GM19099 (cell line): Measurements from ENCODE around the gene KCNN1.

ENCODE experiments used
- POLR2A ChIP-seq: IDR thresholded peaks from 3 replicates; pipeline ENCODE4 v1.6.1; 2011; ENCODE audit warnings: low read depth; ENCODE audit not compliant: insufficient read length; ENCODE audit errors: extremely low read depth

Gene KCNN1

DNA sequence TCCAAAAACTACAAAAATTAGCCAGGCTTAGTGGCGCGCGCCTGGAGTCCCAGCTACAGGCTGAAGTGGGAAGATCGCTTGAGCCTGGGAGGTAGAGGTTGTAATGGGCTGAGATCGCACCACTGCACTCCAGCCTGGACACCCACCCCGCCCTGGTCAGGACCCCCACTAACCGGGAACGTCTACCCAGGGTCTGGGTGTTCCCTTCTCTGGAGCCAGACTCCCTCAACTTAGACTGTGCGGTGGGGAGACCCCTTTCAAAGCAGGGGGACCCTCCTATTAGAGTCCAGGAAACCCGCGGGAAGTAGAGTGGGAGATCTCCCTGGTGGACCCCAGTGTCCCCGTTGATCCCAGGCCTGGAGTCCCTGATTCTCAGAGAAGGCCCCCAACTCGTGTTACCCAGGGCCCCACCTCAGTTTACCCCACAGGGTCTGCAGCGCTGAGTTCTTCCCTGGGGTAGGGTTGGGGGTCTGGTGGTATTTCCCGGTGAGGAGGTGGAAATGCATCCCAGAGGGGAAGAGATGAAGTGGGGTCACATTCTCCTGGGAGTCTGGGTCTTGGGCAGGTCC, 35.0 kb downstream of the KCNN1 start:
- no peak for TF ChIP-seq POLR2A

DNA sequence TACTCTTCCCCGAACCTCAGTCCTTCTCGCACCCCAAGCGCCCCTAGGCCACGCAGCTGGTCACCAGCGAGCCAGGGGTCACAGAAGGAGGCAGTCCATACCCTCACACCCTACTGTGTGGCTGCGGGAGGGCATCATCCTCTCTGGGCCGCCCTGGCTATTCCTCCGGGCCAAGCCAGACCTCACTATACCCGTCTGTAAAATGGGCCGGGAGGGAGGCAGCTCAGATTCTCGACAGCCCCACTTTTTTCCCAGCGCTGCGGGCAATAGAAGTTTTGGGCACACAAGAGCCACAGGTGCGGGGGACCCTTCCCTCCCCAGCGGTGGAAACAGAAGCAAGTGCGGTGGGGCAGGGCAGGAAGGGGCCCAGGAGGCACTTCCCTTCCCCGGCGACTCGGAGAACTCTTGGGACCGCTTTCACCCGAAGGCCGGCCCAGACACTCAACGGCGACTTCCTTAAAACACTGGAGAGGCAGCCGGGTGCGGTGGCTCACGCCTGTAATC, 35.5 kb downstream of the KCNN1 start:
- no peak for TF ChIP-seq POLR2A

DNA sequence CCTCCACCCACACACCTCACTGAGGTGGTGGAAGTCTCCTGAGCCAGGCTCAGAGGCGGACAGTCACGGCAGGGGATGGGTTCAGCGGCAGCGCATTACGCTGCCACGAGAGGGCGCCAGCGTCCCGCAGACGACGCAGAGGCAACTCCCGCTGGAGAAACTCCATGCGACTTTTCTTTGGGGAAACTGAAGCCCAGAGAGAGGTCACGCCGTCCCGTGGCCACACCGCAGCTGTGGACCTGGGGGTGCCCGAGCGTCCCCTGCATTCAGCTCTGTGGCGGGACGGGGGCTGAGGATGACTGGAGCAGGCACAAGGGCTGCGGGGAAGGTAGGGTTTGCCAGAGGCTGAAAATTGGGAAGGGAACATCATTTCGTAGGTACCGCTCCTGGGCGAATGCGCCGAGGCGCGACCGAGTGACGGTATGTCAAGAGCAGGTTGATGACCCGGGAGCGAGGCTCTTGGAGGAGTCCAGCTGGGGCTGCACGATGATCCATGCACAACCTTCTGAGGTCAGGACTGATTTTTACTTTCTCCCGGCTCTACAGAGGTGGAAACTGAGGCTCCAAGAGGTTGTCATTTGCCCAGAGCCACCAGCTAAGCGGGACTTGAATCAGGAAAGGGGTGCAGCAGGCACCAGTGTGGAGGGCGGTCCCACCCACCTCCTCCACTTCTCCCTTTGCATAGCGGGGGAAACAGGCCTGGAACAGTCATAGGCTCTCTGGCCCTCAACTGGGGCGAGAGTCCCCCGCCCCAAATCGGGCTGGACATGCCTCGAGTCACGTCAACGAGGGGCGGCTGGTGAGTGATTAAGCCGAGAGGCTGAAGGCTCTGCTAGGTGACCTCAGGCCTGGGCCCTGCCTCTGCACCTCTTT, 40.4 kb downstream of the KCNN1 start:
- TF ChIP-seq POLR2A = no peak

DNA sequence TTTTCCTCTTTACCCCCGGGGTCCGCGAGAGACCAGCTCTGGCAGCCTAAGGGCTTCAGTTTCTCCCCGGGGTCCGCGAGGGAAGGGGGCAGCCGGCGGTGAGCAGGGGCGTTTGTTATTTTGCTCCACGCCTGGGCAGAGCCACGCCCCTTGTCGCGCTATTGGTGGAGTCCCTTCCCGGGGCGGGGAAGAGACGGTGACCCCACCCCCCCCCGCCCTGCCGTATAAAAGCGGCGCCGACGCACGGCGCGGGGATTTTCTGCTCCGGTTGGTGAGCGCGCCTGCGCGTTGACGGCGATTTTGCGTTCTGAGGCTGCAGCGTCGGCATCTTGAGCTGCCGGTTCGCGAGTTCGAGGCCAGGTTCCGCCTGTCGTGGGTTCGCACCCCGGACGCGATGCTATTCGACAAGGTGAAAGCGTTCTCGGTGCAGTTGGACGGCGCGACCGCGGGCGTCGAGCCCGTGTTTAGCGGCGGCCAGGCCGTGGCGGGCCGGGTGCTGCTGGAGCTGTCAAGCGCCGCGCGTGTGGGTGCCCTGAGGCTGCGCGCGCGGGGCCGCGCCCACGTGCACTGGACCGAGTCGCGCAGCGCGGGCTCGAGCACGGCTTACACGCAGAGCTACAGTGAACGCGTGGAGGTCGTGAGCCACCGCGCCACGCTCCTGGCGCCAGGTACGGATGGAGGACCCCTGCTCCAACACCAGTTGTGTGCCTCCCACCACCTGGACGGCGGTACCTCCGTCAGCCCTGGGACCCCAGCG, 41.2 kb downstream of the KCNN1 start, which contains the start of gene ARRDC2:
ARRDC2 (plus strand) TSS at position 254 of the 757 bp plus-strand sequence; CDS start at position 395, 141 bp downstream.
- peak; percentile 28 for TF ChIP-seq POLR2A

DNA sequence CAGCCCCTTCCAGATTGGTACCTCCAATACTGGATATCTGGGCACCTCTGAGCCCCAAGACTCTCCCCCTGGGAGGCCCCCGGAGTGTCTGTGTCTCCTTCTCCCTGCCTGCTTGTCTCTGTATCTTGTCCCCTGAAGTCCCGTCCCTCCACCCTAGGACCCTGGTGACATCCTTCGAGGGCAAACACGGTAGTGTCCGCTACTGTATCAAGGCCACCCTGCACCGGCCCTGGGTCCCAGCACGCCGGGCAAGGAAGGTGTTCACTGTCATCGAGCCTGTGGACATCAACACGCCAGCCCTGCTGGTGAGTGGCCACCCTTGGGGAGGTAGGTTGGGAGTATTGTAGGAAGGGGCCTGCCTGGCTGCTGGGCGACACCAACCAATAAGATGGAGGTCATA, 41.9 kb downstream of the KCNN1 start:
- TF ChIP-seq POLR2A = no peak

DNA sequence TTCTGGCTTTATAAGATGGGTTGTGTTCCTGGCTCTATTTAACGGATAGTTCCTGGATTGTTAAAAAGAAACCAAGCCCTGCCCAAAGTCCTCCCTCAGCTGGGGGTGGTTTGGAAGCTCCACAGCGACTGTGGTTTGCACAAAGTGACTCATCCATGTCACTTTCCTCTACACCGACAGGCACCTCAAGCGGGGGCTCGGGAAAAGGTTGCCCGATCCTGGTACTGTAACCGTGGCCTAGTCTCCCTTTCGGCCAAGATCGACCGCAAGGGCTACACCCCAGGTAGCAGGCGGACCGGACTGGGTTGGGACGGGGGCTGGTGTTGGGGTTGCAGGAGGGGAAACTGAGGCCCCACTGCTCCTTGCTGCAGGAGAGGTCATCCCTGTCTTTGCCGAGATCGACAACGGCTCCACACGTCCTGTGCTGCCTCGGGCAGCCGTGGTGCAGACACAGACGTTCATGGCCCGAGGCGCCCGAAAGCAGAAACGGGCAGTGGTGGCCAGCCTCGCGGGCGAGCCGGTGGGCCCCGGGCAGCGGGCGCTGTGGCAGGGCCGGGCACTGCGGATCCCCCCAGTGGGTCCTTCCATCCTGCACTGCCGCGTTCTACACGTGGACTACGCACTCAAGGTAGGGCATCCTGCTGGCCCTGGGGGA, 42.6 kb downstream of the KCNN1 start:
- TF ChIP-seq POLR2A = no peak

DNA sequence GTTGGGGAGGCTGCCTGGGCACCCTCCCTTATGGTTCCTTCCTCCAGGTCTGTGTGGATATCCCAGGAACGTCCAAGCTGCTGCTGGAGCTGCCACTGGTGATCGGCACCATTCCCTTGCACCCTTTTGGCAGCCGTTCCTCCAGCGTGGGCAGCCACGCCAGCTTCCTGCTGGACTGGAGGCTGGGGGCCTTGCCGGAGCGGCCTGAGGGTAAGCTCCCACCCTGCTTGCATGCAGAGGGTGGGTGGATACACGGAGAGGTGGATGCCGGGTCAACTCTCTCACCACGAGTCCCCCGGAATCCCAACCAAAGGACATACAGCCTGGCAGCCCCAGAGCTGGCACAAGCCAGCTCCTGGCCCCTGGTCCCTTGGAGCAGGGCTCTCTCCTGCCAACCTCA, 43.2 kb downstream of the KCNN1 start:
- TF ChIP-seq POLR2A = no peak

DNA sequence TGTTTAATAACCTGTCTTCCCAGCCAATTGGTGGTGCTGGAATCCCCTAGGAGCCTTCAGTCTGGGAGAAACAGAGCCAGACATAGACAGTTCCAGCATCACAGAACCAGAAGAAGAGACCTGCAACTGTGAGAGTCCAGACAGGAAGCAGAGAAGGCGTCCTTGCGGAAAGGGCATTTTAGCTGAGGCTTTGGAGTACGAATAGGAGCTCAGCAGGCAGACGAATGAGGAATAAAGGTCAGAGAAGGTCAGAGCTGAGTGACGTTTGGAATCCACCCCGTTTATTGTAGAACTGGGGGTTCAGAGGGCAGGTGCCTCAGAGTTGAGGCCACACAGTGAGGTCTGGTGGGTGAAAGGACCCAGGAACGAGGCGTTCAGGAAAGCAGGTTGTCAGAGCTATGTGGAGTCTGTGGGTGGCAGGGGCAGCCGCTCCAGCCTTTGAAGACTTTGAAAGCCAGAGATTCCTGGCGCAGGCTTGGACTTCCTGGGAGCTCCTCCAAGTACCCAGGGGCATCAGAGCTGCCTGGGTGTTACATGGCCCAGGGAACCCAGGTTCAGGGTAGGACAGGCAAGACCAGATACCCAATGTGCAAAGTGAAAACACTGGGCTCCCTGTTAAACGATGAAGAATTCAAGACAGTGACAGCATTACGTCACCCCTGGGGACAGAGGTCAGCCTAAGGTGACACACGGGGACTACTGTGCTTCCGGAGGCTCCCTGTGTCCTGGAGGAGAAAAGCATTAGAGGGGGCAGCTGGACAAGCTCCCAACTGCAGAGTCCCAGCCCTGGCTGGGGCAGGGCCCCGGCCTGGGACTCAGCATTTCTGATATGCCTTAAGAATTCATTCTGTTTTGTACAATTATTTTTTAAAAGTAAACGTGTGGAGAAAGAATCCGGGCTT, 46.6 kb downstream of the KCNN1 start:
- no peak for TF ChIP-seq POLR2A

DNA sequence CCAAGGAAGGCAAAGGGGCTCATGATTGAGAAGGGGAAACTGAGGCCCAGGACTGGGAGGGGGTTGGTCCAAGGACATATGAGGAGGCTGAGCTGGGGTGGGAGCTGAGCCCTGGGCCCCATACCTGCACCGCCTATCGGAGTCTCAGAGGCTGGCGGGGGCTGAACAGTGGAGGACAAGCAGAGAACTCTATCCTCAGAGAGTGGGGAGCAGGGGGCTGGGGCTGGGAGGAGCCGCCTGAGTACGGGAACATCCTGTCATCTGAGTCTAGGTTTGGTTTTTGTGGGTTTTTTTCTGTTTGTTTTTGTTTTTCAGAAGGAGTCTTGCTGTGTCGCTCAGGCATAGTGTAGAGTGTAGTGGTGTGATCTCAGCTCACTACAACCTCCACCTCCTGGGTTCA, 47.3 kb downstream of the KCNN1 start:
- no peak for TF ChIP-seq POLR2A

DNA sequence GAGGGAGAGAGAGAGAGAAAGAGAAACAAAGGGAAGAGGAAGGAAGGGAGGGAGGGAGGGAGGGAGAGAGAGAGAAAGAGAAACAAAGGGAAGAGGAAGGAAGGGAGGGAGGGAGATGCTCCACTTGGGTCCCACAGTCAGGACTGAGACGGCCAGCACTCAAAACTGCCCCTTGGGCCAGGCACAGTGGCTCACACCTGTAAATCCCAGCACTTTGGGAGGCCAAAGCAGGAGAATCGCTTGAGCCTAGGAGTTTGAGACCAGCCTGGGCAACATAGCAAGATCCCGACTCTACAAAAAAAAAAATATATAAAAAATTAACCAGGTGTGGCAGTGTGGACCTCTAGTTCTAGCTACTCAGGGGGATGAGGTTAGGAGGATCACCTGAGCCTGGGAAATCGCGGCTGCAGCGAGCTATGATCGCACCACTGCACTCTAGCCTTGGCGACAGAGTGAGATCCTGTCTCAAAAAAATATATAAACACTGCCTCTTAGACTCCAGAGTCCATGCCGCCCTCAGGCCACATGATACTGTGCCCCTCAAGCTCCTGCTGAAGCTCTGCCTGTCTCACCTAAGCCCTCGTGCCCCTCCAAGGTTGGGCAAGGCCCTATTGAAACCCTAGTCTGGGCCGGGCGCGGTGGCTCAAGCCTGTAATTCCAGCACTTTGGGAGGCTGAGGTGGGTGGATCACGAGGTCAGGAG, 49.5 kb downstream of the KCNN1 start:
- TF ChIP-seq POLR2A = no peak

DNA sequence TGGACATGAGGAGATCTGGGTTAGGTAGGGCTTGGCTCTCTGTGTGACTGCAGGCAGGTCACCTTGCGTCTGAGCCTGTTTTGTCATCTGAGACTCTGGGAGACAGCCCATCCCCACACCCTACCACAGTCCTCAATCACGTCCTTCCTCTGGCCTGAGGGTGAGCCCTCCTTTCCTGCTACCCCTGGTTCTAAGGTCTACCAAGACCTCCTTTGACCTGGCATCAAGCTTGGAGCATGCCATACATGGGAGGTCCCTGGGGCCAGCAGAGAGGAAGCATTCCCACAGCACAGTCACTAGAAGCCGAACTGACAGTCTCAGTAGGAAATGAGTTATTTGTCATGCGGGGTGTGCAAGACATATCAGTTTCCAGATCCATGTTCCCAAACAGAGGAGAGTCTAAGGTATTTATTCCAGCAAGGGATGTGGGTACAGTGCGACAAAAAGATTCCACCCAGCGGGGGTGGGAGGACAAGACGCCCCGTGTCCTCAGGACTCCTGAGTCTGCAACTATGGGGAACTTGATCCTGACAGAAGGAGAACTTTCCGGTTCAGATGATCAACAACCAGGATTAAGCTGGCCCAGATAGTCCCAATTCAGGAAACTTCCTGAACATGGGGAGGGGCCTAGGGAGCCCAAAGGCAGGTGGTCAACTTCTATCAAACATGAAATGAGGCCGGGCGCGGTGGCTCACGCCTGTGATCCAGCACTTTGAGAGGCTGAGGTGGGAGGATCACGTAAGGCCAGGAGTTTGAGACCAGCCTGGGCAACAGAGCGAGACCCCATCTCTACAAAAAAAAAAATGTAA, 50.6 kb downstream of the KCNN1 start:
- no peak for TF ChIP-seq POLR2A

DNA sequence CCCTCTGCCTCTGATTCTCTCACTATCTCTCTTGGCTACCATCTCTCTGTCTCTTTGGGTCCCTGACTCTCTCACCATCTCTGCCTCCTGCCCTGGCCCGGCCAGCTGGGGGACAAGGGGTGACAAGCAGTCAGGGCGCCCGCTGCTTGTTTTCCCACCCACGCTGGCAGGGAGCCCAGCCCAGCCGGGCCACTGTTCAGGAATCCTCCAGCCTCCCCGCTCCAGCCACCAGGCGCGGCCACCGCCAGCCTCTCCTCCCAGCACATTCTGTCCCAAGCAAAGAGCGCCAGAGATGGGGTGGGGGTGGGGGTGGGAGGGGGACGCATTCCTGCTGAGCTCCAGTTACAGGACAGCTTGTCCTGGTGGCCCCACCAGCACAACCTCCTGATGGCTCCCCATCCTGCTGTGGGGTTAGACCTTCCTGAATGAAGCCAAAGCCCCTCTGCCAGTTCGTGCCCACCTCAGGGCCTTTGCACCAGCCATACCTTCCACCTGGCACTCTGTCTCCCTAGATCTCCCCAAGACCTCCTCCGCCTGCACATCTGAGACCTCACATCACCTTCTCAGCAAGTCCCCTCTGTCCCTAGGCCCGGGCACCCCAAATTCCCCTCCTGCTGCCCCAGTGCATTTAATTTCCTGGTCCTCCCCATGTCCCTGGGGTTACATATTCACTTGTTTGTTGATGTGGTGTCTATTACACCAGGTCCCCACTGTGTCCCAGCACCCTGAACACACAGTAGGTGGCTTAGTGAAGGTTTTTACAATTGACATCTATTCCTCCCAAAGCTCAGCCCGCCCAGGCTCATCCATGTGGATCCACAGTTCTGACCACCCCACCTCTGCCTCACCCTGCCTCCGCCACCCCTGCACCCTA, 53.5 kb downstream of the KCNN1 start:
- no peak for TF ChIP-seq POLR2A
